Kidney glomerular epithelial cell (primary cell): ENCODE data around the gene RASA4B.
"Not testable (repeated sequence)": the region's sequence is repeated elsewhere in the genome, so short reads cannot be mapped to it uniquely, and the experiment has no call there.

Experiments used
- DNase-seq: peaks from one replicate; lab custom pipeline; 2025; lab: John Stamatoyannopoulos, UW

Gene RASA4B

GRCh38 chr7:102517550-102518147, at the start of gene RASA4B:
TSS of gene RASA4B (minus strand) at chr7:102517777. CDS start at chr7:102517710, 67 bp downstream.
- DNase-seq = not testable (repeated sequence)

- DNase-seq = not testable (repeated sequence)
These were observed 33.3 kb upstream of the RASA4B start, which contains the start of gene SPDYE2 for GRCh38 chr7:102550808-102551422. TSS of gene SPDYE2 (plus strand) at chr7:102551226. CDS start at chr7:102553256, 2,030 bp downstream.

DNA sequence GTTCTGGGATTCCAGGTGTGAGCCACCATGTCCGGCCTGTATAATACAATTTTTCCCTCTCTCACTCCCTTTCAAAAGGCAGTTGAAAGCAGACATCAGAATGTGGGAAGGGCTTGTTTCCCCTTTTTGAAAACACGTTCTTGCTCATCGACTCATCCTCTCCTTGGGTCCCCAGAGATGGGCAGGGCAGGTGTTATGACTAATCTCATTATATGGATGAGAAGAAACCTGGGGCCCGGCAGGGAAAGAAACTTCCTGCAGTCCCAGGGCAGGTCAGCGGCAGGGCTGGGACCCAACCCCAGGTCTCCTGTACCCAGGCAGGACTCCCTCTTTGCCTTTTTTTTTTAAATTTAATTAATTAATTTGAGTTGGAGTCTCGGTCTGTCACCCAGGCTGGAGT, 28.8 kb upstream of the RASA4B start:
- not testable (repeated sequence) for DNase-seq

DNA sequence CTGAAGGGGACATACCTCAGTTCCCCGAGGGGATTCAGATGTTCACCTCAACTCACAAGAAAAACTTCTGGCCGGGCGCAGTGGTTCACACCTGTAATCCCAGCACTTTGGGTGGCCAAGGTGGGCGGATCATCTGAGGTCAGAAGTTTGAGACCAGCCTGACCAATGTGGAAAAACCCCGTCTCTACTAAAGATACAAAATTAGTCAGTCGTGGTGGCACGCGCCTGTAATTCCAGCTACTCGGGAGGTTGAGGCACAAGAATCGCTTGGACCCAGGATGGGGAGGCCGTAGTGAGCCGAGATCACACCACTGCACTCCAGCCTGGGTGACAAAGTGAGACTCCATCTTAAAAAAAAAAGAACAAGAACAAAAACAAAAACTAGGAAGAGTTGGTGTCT, 27.7 kb upstream of the RASA4B start:
- DNase-seq = not testable (repeated sequence)

- not testable (repeated sequence) for DNase-seq
These were observed 26.8 kb upstream of the RASA4B start for GRCh38 chr7:102544372-102544771.

DNA sequence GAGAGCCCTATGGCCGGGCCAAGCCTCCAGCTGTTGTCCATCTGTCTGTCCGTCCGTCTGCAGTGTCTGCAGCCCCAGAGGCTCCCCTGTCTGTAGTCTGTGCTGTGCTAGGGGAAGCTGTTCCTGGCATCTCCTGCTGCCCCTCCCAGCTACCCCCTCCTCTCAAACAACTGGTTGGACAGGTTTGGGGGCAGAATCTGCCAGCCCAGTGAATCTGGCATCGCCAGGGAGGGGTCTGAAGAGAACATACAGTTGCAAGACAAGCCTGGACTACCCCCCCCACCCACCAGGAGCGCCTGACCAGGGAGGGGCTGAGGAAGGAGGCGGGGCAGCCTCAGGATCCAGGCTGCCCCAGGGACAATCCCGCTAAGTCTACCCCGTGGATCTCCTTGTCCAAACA, 26.0 kb upstream of the RASA4B start, which contains the start of gene UPK3BL2:
Gene UPK3BL2, minus strand, starts transcription at position 101 of the 400 bp plus-strand sequence. Its CDS starts 60 bp downstream, at position 41.
- not testable (repeated sequence) for DNase-seq

- DNase-seq = not testable (repeated sequence)
These were observed 25.2 kb upstream of the RASA4B start for GRCh38 chr7:102542771-102543170.

GRCh38 chr7:102542083-102542482, 24.5 kb upstream of the RASA4B start:
- not testable (repeated sequence) for DNase-seq

DNA sequence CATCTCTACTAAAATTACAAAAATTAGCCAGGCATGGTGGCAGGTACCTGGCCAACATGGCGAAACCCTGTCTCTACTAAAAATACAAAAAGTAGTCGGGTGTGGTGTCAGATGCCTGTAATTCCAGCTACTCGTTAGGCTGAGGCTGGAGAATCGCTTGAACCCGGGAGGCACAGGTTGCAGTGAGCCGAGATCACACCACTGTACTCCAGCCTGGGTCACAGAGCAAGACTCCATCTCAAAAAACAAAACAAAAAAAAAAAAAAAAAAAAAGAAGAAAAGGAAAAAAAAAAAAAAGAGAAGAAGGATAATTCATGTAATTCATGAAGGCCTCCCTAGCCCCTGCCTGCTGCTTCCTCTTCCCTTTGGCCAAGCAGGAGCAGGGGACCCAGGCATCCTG, 23.0 kb upstream of the RASA4B start:
- not testable (repeated sequence) for DNase-seq

- not testable (repeated sequence) for DNase-seq
These were observed 17.6 kb upstream of the RASA4B start for GRCh38 chr7:102535062-102535615.

DNA sequence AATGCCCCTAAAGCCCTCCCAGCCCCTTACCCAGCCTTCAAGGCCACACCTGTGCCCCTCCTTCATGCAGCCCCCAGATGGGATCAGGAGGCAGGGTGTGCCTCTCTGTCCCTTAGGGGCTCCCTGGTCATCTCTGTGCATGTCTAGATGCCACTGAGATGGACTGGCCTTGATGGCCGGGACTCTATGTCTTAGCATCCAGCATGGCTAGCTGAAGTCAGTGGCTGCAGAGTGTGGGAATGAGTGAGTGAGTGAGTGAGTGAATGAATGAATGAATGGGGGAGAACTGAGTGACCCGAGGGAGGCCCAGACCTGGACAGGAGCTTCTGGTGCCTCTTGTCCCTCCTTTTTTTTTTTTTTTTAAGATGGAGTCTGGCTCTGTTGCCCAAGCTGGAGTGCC, 14.6 kb upstream of the RASA4B start:
- not testable (repeated sequence) for DNase-seq

GRCh38 chr7:102531583-102531982, 14.0 kb upstream of the RASA4B start:
- not testable (repeated sequence) for DNase-seq

- not testable (repeated sequence) for DNase-seq
These were observed 10.5 kb upstream of the RASA4B start for GRCh38 chr7:102527822-102528793.

- not testable (repeated sequence) for DNase-seq
These were observed 9.6 kb upstream of the RASA4B start for GRCh38 chr7:102527182-102527581.

DNA sequence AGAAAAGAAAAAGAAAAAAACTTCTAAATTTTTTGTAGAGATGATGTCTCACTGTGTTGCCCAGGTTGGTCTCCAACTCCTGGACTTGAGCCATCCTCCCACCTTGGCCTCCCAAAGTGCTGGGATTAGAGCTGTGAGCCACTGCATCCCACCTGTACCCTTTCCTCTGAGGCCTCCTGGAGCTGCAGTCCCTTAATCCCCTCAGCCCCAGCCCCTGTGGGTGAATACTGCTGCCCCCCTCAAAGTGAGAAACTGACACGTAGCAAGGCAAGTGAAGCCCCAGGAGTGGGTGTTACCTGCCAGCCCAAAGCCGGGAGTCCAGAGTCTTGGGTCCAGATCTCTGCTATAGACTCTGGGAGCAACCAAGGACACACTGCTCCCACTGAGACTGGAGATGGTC, 7.2 kb upstream of the RASA4B start:
- not testable (repeated sequence) for DNase-seq

- DNase-seq = not testable (repeated sequence)
These were observed 3.2 kb upstream of the RASA4B start for GRCh38 chr7:102520797-102521196.

DNA sequence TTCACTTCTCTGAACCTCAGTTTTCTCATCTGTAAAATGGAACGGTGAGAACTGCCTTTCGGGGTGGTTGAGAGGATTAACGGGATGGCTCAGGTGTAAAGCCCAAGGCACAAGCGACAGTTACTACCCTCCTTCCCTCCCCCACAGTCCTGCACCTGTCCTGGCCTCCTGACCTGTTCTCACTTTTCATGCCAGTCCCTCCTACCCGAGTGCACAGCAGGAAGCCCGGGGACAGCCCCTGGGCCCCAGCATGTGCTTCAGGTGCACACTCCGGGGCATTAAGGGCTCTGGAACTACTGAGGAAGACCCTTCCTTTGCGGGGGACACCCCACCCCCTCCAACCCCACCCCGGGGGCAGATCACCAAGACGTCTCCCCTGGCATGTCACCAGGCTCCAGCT, 626 bp downstream of the RASA4B start:
- not testable (repeated sequence) for DNase-seq

DNA sequence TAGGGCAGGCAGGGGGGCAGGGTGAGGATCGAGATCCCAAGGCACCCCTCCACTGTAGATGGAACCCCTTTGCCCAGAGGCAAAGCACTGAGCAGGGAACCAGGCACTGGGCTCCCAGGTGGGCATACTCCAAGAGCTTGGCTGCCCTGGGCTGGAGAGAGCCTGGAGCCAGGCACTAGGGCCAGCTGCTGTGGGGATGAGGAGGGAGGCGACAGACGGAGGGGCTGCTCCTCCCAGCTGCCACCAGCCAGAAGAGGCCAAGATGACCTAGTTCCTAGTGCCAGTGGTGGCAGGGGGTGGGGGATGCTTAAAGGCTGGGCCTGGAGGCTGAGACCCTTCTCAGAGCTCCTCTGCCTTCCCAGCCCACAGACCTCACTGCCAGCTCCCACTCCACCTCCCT, 1.7 kb downstream of the RASA4B start:
- not testable (repeated sequence) for DNase-seq

- not testable (repeated sequence) for DNase-seq
These were observed 2.5 kb downstream of the RASA4B start for GRCh38 chr7:102514881-102515721.

DNA sequence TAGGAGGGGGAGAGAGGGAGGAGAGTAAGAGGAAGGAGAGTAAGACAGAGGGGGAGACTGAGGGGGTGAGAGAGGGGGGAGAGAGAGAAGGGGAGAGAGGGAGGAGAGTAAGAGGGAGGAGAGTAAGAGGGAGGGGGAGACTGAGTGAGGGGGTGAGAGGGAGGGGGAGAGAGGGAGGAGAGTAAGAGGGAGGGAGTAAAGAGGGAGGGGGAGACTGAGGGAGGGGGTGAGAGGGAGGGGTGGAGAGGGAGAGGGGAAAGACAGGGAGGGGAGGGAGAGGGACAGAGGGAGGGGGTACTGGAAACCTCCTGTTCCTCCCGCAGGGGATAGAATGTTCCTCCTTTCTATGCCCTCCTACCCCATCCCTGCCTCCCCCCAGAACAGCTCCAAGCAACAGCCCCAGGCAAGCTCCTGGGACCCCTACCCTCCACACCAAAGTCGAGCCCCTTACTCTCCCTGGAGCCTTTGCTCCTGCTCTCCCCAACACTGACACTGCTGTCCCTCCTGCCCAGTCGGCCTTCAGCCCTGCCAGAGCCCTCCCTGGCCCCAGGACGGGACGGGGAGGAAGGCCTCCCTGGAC, 4.8 kb downstream of the RASA4B start:
- not testable (repeated sequence) for DNase-seq
